ENCODE measurements around the gene AFF3.

GRCh38 chr2:100017633-100018032, 124.8 kb downstream of the AFF3 start:
- TF ChIP-seq CTCF (IDR thresholded peaks at IDR 0.05; ENCODE audit: poor library complexity), result no peak
- TF ChIP-seq EZH2 (IDR thresholded peaks at IDR 0.05; ENCODE audit: borderline replicate concordance), result no peak

Measured in hepatocyte (in vitro differentiated cells).